ENCODE results near the gene LIPM.

- TF ChIP-seq CTCF (IDR thresholded peaks at IDR 0.05) (peak; percentile 96), ESRRA (IDR thresholded peaks at IDR 0.05; ENCODE audit: borderline replicate concordance, low read length) (no peak), ELK1 (IDR thresholded peaks at IDR 0.05; ENCODE audit: low read depth, low read length) (no peak), CHD2 (IDR thresholded peaks at IDR 0.05; ENCODE audit: low read length, partially characterized antibody) (no peak)
Measured at GRCh38 chr10:88835096-88835909, 32.8 kb downstream of the LIPM start.
